ENCODE results near the gene CX3CL1.
"Not testable (repeated sequence)": the region's sequence is repeated elsewhere in the genome, so short reads cannot be mapped to it uniquely, and the experiment has no call there.

Gene CX3CL1

GRCh38 chr16:57396786-57397185 is 24.5 kb downstream of the CX3CL1 start:
- H3K9ac ChIP-seq (ENCODE audit: low read depth, low read length), result no peak overlapping the region
- no peaks in the 10 kb centered on the region for H3K36me3 ChIP-seq (ENCODE audit: insufficient read depth, low read depth, low read length)
- no peaks in the 10 kb centered on the region for H3K9me3 ChIP-seq (ENCODE audit: insufficient read depth, low read depth, low read length)
- H3K4me3 ChIP-seq (ENCODE audit: low read length), result no peak overlapping the region
- no peaks in the 10 kb centered on the region for H3K27me3 ChIP-seq (ENCODE audit: insufficient read depth, low read length)
- no peak overlapping the region for H3K27ac ChIP-seq (ENCODE audit: low read length)
- no peaks in the 10 kb centered on the region for H3K4me1 ChIP-seq (ENCODE audit: insufficient read depth, low read length)

- H3K27me3 ChIP-seq (ENCODE audit: insufficient read depth, low read length); H3K4me3 ChIP-seq (ENCODE audit: low read length); H3K9me3 ChIP-seq (ENCODE audit: insufficient read depth, low read depth, low read length); H3K9ac ChIP-seq (ENCODE audit: low read depth, low read length); H3K4me1 ChIP-seq (ENCODE audit: insufficient read depth, low read length); H3K27ac ChIP-seq (ENCODE audit: low read length); H3K36me3 ChIP-seq (ENCODE audit: insufficient read depth, low read depth, low read length): not testable (repeated sequence)
These were observed 25.2 kb downstream of the CX3CL1 start for GRCh38 chr16:57397493-57397892.

GRCh38 chr16:57401943-57402640 is 29.8 kb downstream of the CX3CL1 start:
- Histone ChIP-seq H3K27ac (ENCODE audit: low read length) (no peak overlapping the region), H3K27me3 (ENCODE audit: insufficient read depth, low read length) (no peaks in the 10 kb centered on the region; the same call in 1 of the 2 replicates), H3K4me1 (ENCODE audit: insufficient read depth, low read length) (no peaks in the 10 kb centered on the region), H3K9ac (ENCODE audit: low read depth, low read length) (no peak overlapping the region), H3K9me3 (ENCODE audit: insufficient read depth, low read depth, low read length) (no peaks in the 10 kb centered on the region), H3K4me3 (ENCODE audit: low read length) (no peak overlapping the region), H3K36me3 (ENCODE audit: insufficient read depth, low read depth, low read length) (no peaks in the 10 kb centered on the region)

- H3K27ac ChIP-seq (ENCODE audit: low read length), result no peak within 1 kb of the TSS
- no peaks in the 10 kb centered on the region for H3K9me3 ChIP-seq (ENCODE audit: insufficient read depth, low read depth, low read length)
- H3K27me3 ChIP-seq (ENCODE audit: insufficient read depth, low read length), result no peaks in the 10 kb centered on the region; the same call in 1 of the 2 replicates
- no peak within 1 kb of the TSS for H3K9ac ChIP-seq (ENCODE audit: low read depth, low read length)
- no peaks in the 10 kb centered on the region for H3K4me1 ChIP-seq (ENCODE audit: insufficient read depth, low read length)
- no peak within 1 kb of the TSS for H3K4me3 ChIP-seq (ENCODE audit: low read length)
- H3K36me3 ChIP-seq (ENCODE audit: insufficient read depth, low read depth, low read length), result no peaks in the 10 kb centered on the region
These were observed 31.9 kb downstream of the CX3CL1 start, which contains the start of gene CCL17 for GRCh38 chr16:57403965-57404817. Gene CCL17, plus strand, starts transcription at chr16:57404767. Its CDS starts 9,166 bp downstream, at chr16:57413933.

- no peak overlapping the region for H3K9ac ChIP-seq (ENCODE audit: low read depth, low read length)
- H3K4me3 ChIP-seq (ENCODE audit: low read length), result no peak overlapping the region
- no peaks in the 10 kb centered on the region; the same call in 1 of the 2 replicates for H3K27me3 ChIP-seq (ENCODE audit: insufficient read depth, low read length)
- H3K9me3 ChIP-seq (ENCODE audit: insufficient read depth, low read depth, low read length), result no peaks in the 10 kb centered on the region
- H3K36me3 ChIP-seq (ENCODE audit: insufficient read depth, low read depth, low read length), result no peaks in the 10 kb centered on the region
- H3K27ac ChIP-seq (ENCODE audit: low read length), result no peak overlapping the region
- H3K4me1 ChIP-seq (ENCODE audit: insufficient read depth, low read length), result no peaks in the 10 kb centered on the region
These were observed 32.8 kb downstream of the CX3CL1 start for GRCh38 chr16:57405097-57405496.

GRCh38 chr16:57406881-57407280 is 34.6 kb downstream of the CX3CL1 start:
- Histone ChIP-seq H3K36me3 (ENCODE audit: insufficient read depth, low read depth, low read length) (no peaks in the 10 kb centered on the region), H3K27ac (ENCODE audit: low read length) (no peak overlapping the region), H3K9me3 (ENCODE audit: insufficient read depth, low read depth, low read length) (no peaks in the 10 kb centered on the region), H3K9ac (ENCODE audit: low read depth, low read length) (no peak overlapping the region), H3K27me3 (ENCODE audit: insufficient read depth, low read length) (no peaks in the 10 kb centered on the region; the same call in 1 of the 2 replicates), H3K4me1 (ENCODE audit: insufficient read depth, low read length) (no peaks in the 10 kb centered on the region), H3K4me3 (ENCODE audit: low read length) (no peak overlapping the region)

GRCh38 chr16:57407521-57408353 is 35.4 kb downstream of the CX3CL1 start:
- H3K27me3 ChIP-seq (ENCODE audit: insufficient read depth, low read length), result no peaks in the 10 kb centered on the region; the same call in 1 of the 2 replicates
- H3K4me1 ChIP-seq (ENCODE audit: insufficient read depth, low read length), result no peaks in the 10 kb centered on the region
- H3K36me3 ChIP-seq (ENCODE audit: insufficient read depth, low read depth, low read length), result no peaks in the 10 kb centered on the region
- H3K27ac ChIP-seq (ENCODE audit: low read length), result no peak overlapping the region
- no peaks in the 10 kb centered on the region for H3K9me3 ChIP-seq (ENCODE audit: insufficient read depth, low read depth, low read length)
- no peak overlapping the region for H3K9ac ChIP-seq (ENCODE audit: low read depth, low read length)
- no peak overlapping the region for H3K4me3 ChIP-seq (ENCODE audit: low read length)

GRCh38 chr16:57409065-57409464 is 36.8 kb downstream of the CX3CL1 start:
- Histone ChIP-seq H3K9me3 (ENCODE audit: insufficient read depth, low read depth, low read length) (no peaks in the 10 kb centered on the region), H3K36me3 (ENCODE audit: insufficient read depth, low read depth, low read length) (no peaks in the 10 kb centered on the region), H3K27me3 (ENCODE audit: insufficient read depth, low read length) (no peaks in the 10 kb centered on the region; the same call in 1 of the 2 replicates)

GRCh38 chr16:57409870-57410587 is 37.7 kb downstream of the CX3CL1 start:
- no peaks in the 10 kb centered on the region for H3K36me3 ChIP-seq (ENCODE audit: insufficient read depth, low read depth, low read length)
- no peaks in the 10 kb centered on the region for H3K9me3 ChIP-seq (ENCODE audit: insufficient read depth, low read depth, low read length)
- no peaks in the 10 kb centered on the region; the same call in 1 of the 2 replicates for H3K27me3 ChIP-seq (ENCODE audit: insufficient read depth, low read length)
- no peak overlapping the region for H3K4me3 ChIP-seq (ENCODE audit: low read length)
- no peaks in the 10 kb centered on the region for H3K4me1 ChIP-seq (ENCODE audit: insufficient read depth, low read length)
- no peak overlapping the region for H3K27ac ChIP-seq (ENCODE audit: low read length)
- no peak overlapping the region for H3K9ac ChIP-seq (ENCODE audit: low read depth, low read length)

More at GRCh38 chr16:57409065-57409464, 36.8 kb downstream of the CX3CL1 start:
- no peak overlapping the region for H3K27ac ChIP-seq (ENCODE audit: low read length)
- H3K4me3 ChIP-seq (ENCODE audit: low read length), result no peak overlapping the region
- H3K4me1 ChIP-seq (ENCODE audit: insufficient read depth, low read length), result no peaks in the 10 kb centered on the region
- no peak overlapping the region for H3K9ac ChIP-seq (ENCODE audit: low read depth, low read length)

GRCh38 chr16:57411362-57411976 is 39.2 kb downstream of the CX3CL1 start:
- no peak overlapping the region for H3K4me3 ChIP-seq (ENCODE audit: low read length)
- no peaks in the 10 kb centered on the region for H3K27me3 ChIP-seq (ENCODE audit: insufficient read depth, low read length)
- H3K9me3 ChIP-seq (ENCODE audit: insufficient read depth, low read depth, low read length), result no peaks in the 10 kb centered on the region
- no peaks in the 10 kb centered on the region for H3K4me1 ChIP-seq (ENCODE audit: insufficient read depth, low read length)
- H3K27ac ChIP-seq (ENCODE audit: low read length), result no peak overlapping the region
- H3K36me3 ChIP-seq (ENCODE audit: insufficient read depth, low read depth, low read length), result no peaks in the 10 kb centered on the region
- H3K9ac ChIP-seq (ENCODE audit: low read depth, low read length), result no peak overlapping the region
